ENCODE results near the gene CIZ1.

- TF ChIP-seq POLR2A (IDR thresholded peaks at IDR 0.05; ENCODE audit: extremely low read depth, insufficient read length), result no peak
- no peak for TF ChIP-seq MAX (IDR thresholded peaks at IDR 0.05; ENCODE audit: low read depth, low read length)
- no peak for TF ChIP-seq CTCF (IDR thresholded peaks at IDR 0.05; ENCODE audit: low read depth, low read length)
These were observed 75.0 kb downstream of the CIZ1 start for GRCh38 chr9:128116104-128117083.

Data from NB4 (cell line).